ENCODE measurements around the gene HTR1B. TPM values are rescaled to one million over a fixed set of nuclear protein-coding genes. Genes with fewer than 3 reads are reported as not detected.

The HTR1B gene
- total RNA-seq, 1 donor from 2014 or later: not detected

DNA sequence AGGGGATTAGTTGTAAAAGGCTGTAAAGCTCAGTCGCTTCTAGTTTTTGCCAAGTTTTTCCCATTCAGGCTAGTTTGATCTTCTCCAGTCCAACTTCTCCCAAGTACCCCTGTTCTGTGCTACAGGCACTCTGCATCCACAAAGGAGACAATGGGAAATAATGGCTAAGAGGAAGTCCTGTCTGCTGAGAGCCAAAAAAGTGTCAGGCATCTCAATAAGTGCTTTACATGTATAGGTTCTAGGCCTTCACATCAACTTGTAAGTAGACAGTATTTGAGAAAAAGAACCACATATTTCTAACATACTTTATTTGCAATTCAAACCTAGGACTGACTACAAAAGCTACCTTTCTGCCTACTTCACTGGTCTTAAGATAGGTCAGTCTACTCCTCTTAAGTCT lies 4.9 kb downstream of the HTR1B start:
- DNase-seq: no peak
- no peak for ATAC-seq (ENCODE audit: poor library complexity)
- intact Hi-C loops (cut with DNase I): no loop called here

DNA sequence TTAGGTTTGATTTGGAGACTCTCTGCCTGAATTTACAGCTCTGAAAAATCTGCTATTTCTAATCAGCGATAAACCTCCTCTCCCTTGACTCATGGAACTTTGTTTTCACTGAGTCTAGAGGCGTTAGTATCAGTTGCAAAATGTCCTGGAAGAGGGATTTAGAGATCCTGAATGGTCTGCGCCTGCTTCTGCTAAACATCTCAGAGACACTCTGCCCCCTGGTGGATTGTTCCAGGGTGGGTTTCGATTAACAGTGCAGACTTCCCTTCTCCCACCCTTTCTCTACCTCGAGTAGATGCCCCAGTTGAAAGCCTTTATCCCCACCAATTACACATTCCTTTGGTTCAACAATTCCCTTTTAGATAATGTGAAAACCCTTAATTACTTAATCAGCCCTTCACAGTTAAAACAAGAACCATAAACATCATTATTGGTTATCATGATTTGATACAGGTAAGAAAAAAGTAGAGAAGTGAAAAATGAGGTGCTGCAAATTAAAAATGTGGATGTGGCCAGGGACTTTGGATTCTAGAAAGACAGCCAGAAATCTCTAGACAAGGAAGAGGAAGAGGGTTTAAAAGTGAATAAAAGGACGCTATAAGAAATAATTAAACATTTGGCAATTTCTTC lies 5.5 kb downstream of the HTR1B start:
- ATAC-seq (ENCODE audit: poor library complexity) (peak; percentile 93), DNase-seq (peak; percentile 65)
- intact Hi-C loops (cut with DNase I): no loop called here

DNA sequence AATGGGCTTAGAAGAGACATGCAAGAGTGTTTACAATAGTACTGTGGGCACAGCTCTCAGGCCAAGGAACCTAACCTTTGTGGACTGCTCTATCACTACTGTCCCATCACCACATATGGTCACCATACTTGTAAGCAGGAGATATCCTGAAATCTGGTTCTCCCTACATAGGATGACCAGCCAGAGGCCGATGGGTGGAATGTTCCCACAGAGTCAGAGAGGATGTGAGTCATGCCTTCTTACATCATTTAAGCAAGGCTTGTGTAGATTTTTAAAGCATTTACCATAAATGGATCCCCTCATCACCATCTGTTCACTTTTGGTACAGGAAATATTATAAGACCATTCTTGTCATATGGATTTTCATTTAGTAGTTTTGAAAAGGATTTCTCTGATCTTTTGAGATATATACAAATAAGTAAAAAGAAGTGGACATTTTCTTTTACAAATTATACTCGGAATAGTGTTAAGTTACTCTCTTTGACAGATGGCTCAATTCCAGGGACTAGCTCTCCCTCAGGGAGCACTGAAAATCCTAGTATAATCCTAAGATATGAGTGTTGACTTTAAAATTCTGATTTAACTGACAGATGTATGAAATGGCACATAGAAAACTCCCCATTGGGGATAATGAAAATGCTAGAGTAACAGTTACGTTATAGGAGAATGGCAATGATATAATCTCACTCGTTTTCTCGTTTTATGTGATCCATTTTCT lies 6.6 kb downstream of the HTR1B start:
- intact Hi-C loops (cut with DNase I): no loop called here
- ATAC-seq (ENCODE audit: poor library complexity): peak; percentile 85
- DNase-seq: no peak

DNA sequence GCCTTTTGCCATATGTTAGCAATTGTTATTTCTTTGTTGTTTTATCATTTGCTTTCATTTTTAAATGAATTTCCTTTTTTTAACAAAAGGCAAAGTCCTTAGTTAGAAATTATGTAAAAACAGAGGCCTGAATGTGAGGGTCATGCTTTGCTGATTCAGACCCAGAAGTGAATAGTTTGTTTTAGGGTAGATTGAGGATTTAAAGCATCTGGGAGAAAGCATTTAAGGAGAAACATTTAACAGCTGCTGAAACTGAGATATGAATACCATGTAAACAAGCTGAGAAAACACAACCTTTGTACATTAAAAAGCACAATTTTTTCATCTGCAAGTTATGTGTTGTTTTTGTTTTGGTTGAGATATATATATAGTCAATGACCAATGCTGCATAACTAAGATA lies 8.0 kb downstream of the HTR1B start:
- ATAC-seq (ENCODE audit: poor library complexity): no peak
- DNase-seq: no peak
- intact Hi-C loops (cut with DNase I): no loop called here

DNA sequence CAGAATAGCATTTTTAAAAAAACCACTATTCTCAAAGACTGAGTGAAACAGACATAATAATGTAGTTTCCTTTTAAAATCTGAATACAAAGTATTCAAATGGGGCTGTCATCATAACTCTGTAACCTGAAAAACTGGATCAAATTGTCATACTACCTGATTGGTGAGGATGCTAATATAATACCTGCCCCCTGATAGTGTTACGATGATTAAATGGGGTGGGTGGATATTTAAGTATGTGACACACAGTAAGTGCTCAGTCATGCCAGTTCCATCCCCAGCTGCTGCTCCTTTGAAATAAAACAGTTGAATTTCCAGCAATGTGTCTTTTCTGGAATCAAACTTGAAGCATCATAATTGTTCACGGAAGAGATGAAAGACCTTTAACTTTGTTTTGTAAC lies 8.9 kb downstream of the HTR1B start:
- ATAC-seq (ENCODE audit: poor library complexity) (no peak), DNase-seq (no peak)
- intact Hi-C loops (cut with DNase I): no loop called here

DNA sequence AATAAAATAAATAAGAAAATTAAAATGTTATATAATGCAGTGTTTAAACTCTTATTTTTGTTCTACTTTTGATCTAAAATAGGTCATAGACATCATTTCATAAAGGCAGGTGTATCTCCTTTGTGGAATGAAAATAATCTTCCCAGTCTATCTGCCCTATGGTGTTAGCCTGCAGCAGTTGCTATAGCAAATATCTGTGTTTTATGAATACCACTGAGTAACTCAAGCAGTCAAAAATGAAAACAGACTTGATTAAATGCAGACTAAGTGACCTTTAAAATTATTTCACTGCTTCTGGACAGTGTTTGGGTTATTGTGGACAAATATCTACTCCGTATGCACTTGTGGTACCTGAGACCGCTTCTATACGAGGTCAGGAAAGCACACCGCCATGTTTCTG lies 11.8 kb downstream of the HTR1B start:
- DNase-seq (no peak), ATAC-seq (ENCODE audit: poor library complexity) (peak; percentile 34)
- intact Hi-C loops (cut with DNase I): no loop called here

DNA sequence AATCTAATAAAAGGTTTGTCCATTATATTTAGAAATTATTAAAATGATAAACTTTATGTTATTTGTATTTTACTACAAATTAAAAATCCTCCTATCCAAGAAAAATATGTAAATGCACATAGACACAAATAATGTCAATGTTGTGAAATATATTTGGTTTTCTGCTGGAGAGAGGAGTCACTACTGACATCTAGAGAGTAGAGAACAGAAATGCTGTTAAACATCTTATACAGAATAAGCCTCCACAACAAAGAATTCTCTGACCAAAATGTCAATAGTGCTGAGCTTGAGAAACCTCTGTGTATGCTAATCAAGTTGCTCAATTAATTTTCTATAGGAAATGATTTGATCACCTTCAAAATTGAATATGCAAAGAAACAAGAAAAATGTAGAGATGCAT lies 12.4 kb downstream of the HTR1B start:
- intact Hi-C loops (cut with DNase I): no loop called here
- ATAC-seq (ENCODE audit: poor library complexity): peak; percentile 71
- DNase-seq: no peak

DNA sequence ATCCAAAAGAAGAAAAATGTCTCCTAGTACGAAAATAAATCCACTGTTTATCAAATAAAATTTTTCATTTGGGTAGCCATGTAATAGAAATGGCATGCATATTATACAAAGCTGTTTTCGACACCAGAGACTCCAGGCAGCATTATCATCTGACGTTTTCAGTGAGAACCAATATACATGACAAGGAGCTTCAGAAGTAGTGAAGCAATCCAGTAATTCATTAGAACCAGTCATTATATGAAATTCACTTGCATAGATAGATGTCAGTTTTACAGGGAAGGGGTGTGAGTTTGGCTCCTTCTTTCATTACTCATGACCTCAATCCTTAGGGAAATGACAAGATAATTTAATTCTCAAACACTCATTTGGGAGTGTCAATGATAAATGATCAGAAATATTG lies 14.7 kb downstream of the HTR1B start:
- ATAC-seq (ENCODE audit: poor library complexity) (no peak), DNase-seq (no peak)
- intact Hi-C loops (cut with DNase I): no loop called here

DNA sequence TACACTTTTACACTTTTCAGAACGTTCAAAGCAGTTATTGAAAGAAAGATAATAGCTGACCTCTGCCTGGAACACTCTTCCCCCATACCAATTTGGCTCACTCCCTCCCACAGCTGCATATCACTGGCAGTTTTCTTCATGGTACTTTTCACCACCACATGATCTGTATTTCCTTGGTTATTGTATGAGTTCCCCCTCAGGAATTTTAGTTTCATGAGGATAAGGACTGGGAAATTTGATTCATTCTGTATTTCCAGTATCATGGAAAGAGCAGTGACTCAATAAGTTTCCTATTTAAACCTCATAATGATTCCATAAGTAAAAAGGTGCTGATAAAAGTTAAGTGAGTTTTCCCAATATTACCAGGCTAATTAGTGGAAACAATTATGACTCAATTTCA lies 16.0 kb downstream of the HTR1B start:
- no peak for DNase-seq
- ATAC-seq (ENCODE audit: poor library complexity): no peak
- intact Hi-C loops (cut with DNase I): no loop called here

DNA sequence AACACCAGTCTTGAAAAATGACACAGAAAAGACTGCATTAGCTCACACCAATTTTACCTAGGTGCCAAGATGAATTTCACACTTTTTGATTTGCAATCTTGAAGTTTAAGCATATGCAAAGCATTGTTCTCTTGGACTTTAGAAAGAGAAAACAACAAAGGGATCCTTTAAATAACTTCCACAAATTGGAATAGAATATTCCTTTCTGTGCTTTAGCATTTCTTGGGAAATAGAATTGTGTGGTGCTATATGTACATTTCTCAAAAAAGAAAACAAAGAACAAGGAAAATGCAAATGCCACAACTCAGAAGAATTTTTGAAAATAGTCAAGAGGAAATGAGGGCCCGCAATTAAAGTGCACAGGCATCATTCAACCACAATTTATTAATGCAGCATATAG lies 17.0 kb downstream of the HTR1B start:
- no peak for DNase-seq
- intact Hi-C loops (cut with DNase I): no loop called here
- ATAC-seq (ENCODE audit: poor library complexity): no peak

DNA sequence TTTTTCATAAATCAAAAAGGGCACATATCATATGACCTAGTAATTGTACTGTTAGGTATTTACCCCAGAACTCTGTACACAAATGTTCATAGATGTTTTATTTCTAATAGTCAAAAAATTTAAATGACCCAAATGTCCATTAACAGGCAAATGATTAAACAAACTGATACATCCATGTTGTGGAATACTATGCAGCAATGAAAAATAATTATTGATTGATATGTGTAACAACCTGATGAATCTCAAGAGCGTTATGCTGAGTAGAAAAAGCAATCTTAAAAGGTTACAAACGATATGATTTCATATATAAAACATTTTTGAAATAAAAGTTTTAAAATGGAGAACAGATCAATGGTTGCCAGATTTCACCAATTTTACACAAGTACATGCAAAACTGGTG lies 18.1 kb downstream of the HTR1B start:
- ATAC-seq (ENCODE audit: poor library complexity) (no peak), DNase-seq (no peak)
- intact Hi-C loops (cut with DNase I): no loop called here

DNA sequence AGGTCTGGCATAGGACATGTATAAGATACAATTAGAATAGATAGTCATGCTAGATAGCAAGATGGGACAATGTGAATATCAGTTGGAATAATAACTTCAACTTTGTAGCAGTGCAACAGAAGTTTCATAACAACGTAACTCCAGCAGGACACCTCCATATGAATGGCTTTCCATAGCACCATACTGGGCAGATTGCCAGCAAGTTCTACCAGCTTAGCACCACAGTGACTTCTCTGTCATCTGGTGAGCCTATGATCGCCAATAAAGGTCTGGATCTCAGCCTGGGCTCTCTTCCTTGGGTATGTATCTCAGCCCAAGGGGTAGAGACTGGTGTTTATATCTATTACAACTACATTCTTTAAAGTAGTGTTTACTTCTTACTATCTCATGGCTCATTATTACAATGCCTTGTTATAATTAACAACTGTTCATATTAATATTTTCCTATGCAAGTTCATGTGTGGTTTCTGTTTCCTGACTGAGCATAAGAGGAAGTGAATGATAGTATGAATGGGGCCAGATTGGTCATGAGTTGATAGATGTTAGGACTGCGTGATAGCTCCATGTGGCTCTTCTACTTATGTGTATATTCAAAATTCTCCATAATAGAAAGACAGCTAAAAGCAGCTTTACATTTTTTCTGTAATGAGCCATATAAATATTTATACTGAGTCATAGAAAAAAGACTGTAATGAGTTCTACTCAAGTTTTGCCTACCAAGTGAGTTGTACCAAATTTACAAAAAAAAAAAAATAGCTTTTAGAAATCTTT lies 22.9 kb downstream of the HTR1B start:
- intact Hi-C loops (cut with DNase I): no loop called here
- ATAC-seq (ENCODE audit: poor library complexity): no peak

DNA sequence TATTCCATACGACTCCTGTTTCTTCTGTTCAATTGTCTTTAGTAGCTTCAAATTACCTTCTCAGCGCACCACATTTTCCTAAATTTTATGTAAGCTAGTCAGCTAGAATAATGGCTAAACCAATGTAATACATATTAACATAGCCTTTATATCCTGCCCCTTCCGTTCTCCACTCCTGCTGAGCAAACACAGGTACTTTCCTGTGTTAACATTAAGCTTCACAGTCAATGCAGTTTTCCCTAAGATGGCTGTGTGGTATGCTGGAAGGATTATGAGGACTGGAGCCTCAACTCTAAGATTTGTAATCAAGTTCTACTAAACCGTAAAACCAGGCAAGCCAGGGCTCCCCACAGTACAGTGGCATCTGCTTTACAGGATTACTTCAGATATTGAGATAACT lies 29.4 kb downstream of the HTR1B start:
- intact Hi-C loops (cut with DNase I): no loop called here
- ATAC-seq (ENCODE audit: poor library complexity) (no peak), DNase-seq (no peak)

More for the DNA sequence above, 22.9 kb downstream of the HTR1B start:
- DNase-seq: no peak

DNA sequence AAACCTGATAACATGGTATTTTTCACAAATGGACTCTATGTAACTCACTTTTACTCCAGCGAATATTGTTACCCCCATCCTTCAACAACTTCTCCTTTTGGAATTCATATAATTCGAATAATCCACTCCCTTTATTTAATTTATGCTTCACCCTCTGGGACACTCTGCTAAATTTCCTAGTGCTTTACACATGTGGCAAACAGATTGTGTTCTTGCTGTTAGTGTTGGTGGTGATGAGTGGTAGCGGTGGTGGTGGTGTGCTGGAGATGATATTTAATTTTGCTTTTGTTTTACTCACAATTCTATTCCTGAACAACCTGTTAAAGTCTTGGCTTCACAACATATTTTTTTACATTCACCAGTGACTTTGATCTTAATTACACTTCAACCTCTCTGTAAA lies 32.8 kb downstream of the HTR1B start:
- intact Hi-C loops (cut with DNase I): no loop called here
- ATAC-seq (ENCODE audit: poor library complexity): no peak
- no peak for DNase-seq

DNA sequence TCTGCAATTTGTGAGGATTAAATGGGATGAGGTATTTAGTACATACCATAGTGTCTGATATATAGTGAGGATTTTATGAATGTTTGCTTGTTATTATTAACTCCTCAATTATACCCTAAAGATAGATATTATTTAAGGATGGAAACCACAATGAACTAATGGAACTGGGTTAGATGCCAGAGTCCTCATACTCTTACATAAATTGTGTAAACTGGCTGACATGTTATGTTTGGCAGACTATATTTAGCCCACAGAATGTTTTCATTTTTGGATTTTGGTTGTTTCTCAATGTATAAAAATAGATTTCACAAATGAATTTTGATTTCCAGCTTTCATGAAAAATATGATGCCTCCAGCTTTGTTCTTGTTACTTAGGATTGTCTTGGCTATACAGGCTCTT lies 37.6 kb downstream of the HTR1B start:
- ATAC-seq (ENCODE audit: poor library complexity) (no peak), DNase-seq (no peak)
- intact Hi-C loops (cut with DNase I): no loop called here

DNA sequence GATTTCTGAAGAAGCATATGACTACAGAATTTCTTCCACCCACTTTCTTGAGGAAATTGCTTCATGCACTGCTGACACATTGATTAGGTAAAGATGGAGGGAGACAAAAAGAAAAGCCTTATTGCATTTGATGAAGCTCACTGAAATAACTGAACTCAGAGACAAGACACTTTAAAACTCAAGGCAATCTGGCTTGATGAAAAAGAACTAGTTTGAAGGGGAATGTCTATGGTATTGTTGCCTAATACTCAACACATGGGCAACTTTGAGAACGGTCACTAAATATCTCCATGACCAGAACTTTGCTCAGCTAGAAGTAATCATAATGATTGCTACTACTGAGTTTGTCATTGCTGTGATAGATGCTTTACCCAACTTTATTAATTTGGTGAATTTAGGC lies 38.1 kb downstream of the HTR1B start:
- no peak for ATAC-seq (ENCODE audit: poor library complexity)
- no peak for DNase-seq
- intact Hi-C loops (cut with DNase I): no loop called here

DNA sequence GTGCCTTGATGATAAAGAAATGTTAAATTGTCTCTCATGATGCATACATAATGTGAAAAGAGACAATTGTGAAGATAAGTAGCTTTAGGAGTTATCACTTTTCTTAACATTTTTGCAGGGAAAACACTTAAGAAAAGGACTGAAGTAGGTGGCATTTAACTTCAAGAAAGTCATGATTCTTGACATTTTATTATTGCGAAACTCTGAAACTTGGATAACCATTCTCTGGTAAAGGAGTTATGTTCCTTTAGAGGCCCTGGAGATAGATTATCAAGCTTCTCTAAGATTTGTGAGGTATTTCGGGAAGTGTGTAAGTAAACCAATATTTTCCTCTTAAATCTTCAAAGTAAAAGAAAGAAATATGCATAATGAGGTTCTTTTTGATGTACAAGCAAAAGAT lies 38.5 kb downstream of the HTR1B start:
- intact Hi-C loops (cut with DNase I): no loop called here
- no peak for ATAC-seq (ENCODE audit: poor library complexity)
- no peak for DNase-seq

DNA sequence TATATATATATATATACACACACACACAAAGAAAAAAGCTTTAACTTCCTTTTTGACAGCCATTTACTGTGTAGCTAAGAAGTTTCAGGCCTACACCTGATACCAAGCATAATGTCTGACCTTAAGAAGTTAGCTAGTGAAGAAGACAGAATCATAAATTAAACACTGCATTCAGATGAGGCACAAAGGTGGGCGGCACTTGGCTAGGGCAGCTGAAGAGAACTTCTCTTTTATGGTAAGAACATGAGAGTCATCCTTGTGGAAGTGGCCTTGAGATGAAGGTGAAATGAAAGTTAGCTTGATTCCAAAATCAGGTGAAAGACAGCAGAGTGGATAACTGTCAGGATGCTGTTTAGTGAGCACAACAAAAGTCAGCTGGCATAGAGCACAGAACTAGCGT lies 46.5 kb downstream of the HTR1B start:
- ATAC-seq (ENCODE audit: poor library complexity) (no peak), DNase-seq (no peak)
- intact Hi-C loops (cut with DNase I): no loop called here

DNA sequence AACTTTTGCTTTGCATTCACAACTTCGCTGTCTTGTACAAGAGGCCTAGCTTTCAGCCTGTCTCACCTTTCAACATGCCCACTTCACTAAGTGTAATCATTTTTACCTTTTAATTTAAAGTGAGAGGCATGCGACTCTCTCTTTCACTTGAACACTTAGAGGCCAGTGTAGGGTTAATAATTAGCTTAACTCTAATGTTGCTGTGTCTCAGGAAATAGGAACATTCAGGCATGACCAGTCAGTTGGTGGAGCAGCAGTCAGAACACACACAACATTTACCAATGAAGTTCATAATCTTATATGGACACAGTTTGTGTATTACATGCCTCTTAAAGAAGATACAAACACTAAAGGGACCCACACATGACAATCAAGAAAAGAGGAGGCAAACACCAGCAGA lies 47.6 kb downstream of the HTR1B start:
- DNase-seq: no peak
- intact Hi-C loops (cut with DNase I): no loop called here
- no peak for ATAC-seq (ENCODE audit: poor library complexity)

All from Right ventricle myocardium superior (tissue), 1 donor.